ENCODE data around the gene SMG9.

- TF ChIP-seq, protein P1, sequence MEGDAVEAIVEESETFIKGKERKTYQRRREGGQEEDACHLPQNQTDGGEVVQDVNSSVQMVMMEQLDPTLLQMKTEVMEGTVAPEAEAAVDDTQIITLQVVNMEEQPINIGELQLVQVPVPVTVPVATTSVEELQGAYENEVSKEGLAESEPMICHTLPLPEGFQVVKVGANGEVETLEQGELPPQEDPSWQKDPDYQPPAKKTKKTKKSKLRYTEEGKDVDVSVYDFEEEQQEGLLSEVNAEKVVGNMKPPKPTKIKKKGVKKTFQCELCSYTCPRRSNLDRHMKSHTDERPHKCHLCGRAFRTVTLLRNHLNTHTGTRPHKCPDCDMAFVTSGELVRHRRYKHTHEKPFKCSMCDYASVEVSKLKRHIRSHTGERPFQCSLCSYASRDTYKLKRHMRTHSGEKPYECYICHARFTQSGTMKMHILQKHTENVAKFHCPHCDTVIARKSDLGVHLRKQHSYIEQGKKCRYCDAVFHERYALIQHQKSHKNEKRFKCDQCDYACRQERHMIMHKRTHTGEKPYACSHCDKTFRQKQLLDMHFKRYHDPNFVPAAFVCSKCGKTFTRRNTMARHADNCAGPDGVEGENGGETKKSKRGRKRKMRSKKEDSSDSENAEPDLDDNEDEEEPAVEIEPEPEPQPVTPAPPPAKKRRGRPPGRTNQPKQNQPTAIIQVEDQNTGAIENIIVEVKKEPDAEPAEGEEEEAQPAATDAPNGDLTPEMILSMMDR (IDR thresholded peaks at IDR 0.05) = no peak
- TF ChIP-seq POLR2A (IDR thresholded peaks at IDR 0.05) (no peak), POLR2AphosphoS5 (IDR thresholded peaks at IDR 0.05) (no peak), EP300 (IDR thresholded peaks at IDR 0.05) (no peak)
These were observed 34.8 kb downstream of the SMG9 start for GRCh38 chr19:43719918-43720317.
